ENCODE results near the gene ZNF41.

The ZNF41 gene

DNA sequence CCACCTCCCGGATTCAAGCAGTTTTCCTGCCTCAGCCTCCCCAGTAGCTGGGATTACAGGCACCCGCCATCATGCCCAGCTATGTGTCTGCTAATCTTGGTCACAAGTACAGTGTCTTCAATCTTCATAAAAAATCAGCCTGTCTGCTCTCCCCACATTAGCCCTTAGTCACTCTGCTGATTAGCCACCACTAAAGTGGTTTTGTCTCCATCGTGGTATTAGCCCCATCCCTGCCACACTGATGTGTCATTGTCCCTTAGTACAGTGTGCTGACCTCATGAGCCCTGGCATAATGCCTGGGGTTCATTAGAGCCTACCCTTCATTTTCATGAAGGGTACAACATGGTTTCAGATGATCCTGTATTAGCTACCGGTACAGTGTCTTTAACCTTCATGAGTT is 62.8 kb downstream of the ZNF41 start:
- Histone ChIP-seq H3K27me3 (replicated peaks; ENCODE audit: control insufficient read depth, insufficient read depth, low read length, poor library complexity, severe bottlenecking) (peaks cover 3% of the 10 kb centered on the region), H3K27ac (ENCODE audit: insufficient read depth, low read length, poor library complexity, severe bottlenecking) (no peak overlapping the region), H3K4me1 (ENCODE audit: control insufficient read depth, insufficient read depth, low read length, poor library complexity, severe bottlenecking) (no peaks in the 10 kb centered on the region), H3K4me3 (ENCODE audit: insufficient read depth, low read depth, low read length, poor library complexity, severe bottlenecking) (no peak overlapping the region), H3K9me3 (ENCODE audit: control insufficient read depth, low read length) (no peaks in the 10 kb centered on the region), H3K36me3 (ENCODE audit: control insufficient read depth, insufficient read depth, low read length) (no peaks in the 10 kb centered on the region)
- DNase-seq = no peak

DNA sequence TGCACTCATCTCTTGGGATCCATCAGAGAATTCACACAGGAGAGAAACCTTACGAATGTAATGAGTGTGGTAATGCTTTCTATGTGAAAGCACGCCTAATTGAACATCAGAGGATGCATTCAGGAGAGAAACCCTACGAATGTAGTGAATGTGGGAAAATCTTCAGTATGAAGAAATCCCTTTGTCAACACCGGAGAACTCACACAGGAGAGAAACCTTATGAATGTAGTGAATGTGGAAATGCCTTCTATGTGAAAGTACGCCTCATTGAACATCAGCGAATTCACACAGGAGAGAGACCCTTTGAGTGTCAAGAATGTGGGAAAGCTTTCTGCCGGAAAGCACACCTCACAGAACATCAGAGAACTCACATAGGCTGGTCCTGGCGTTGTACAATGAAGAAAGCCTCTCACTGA is 69.8 kb downstream of the ZNF41 start:
- Histone ChIP-seq H3K36me3 (ENCODE audit: control insufficient read depth, insufficient read depth, low read length) (no peaks in the 10 kb centered on the region), H3K4me1 (ENCODE audit: control insufficient read depth, insufficient read depth, low read length, poor library complexity, severe bottlenecking) (no peaks in the 10 kb centered on the region), H3K4me3 (ENCODE audit: insufficient read depth, low read depth, low read length, poor library complexity, severe bottlenecking) (no peak overlapping the region), H3K9me3 (ENCODE audit: control insufficient read depth, low read length) (peaks cover 10% of the 10 kb centered on the region), H3K27me3 (replicated peaks; ENCODE audit: control insufficient read depth, insufficient read depth, low read length, poor library complexity, severe bottlenecking) (no peaks in the 10 kb centered on the region), H3K27ac (ENCODE audit: insufficient read depth, low read length, poor library complexity, severe bottlenecking) (no peak overlapping the region)
- DNase-seq = no peak
